OCI-LY7 (cell line): ENCODE measurements around the gene BPIFB6. TPM values are rescaled to one million over a fixed set of nuclear protein-coding genes. Genes with fewer than 3 reads are reported as not detected.

ENCODE experiments used
- BruUV-seq: library from RNA; stranded (reverse); fragments of 400-500 nt; replicated peaks from 2 replicates; lab custom pipeline; 2021; lab: Mats Ljungman, UMichigan
- CTCF ChIA-PET: fragments of 300-600 bp; sonication (Branson Sonifier 250); formaldehyde crosslinking; loops from one replicate; lab custom pipeline; 2022; ENCODE audit warnings: antibody characterized with exemption; ENCODE audit not compliant: unreplicated experiment; lab: Charles Lee
- POLR2A ChIA-PET: fragments of 300-600 bp; sonication (Branson Sonifier 250); formaldehyde crosslinking; loops from one replicate; lab custom pipeline; 2022; ENCODE audit warnings: antibody characterized with exemption; lab: Charles Lee
- DNase-seq: peaks from one replicate; pipeline ENCODE4 v3.0.0-alpha.2; 2015; ENCODE audit warnings: low spot score
- H2AFZ ChIP-seq: fragments of 200-600 bp; sonication (generic), shearing (Covaris generic); 2 replicates; pipeline ENCODE4 v1.6.1; 2014; ENCODE audit warnings: mild to moderate bottlenecking, antibody characterized with exemption, low read length, moderate library complexity
- H3K27ac ChIP-seq: fragments of 200-600 bp; sonication (generic); 2 replicates; pipeline ENCODE4 v1.5.1; 2014; ENCODE audit warnings: mixed run types, low read depth, mild to moderate bottlenecking, moderate library complexity, low read length, inconsistent platforms; ENCODE audit not compliant: poor library complexity, severe bottlenecking
- H3K36me3 ChIP-seq: fragments of 200-600 bp; sonication (generic); 2 replicates; pipeline ENCODE4 v1.6.1; 2014; ENCODE audit warnings: mild to moderate bottlenecking, antibody characterized with exemption, low read length, moderate library complexity, mixed read lengths; ENCODE audit not compliant: insufficient read depth
- H3K4me1 ChIP-seq: fragments of 200-600 bp; sonication (generic); 2 replicates; pipeline ENCODE4 v1.5.1; 2014; ENCODE audit warnings: mild to moderate bottlenecking, low read length; ENCODE audit not compliant: insufficient read depth, poor library complexity, severe bottlenecking
- H3K4me2 ChIP-seq: fragments of 200-600 bp; sonication (generic); 2 replicates; pipeline ENCODE4 v1.6.1; 2014; ENCODE audit warnings: mild to moderate bottlenecking, low read length
- H3K4me3 ChIP-seq: fragments of 200-600 bp; sonication (generic); 2 replicates; pipeline ENCODE4 v1.5.1; 2014; ENCODE audit warnings: mild to moderate bottlenecking, low read depth, low read length; ENCODE audit not compliant: poor library complexity, severe bottlenecking
- H3K79me2 ChIP-seq: fragments of 200-600 bp; sonication (generic); 2 replicates; pipeline ENCODE4 v1.6.1; 2016; ENCODE audit warnings: low read depth, mild to moderate bottlenecking, low read length, moderate library complexity, mixed read lengths; ENCODE audit not compliant: insufficient read depth
- H3K9me2 ChIP-seq: fragments of 200-600 bp; sonication (generic); 2 replicates; pipeline ENCODE4 v1.6.1; 2016; ENCODE audit warnings: mild to moderate bottlenecking, low read length, mixed read lengths; ENCODE audit not compliant: insufficient read depth
- H3K9me3 ChIP-seq: fragments of 200-600 bp; sonication (generic); 2 replicates; pipeline ENCODE4 v1.6.1; 2014; ENCODE audit warnings: mild to moderate bottlenecking, mixed run types, low read length, mixed read lengths
- H4K20me1 ChIP-seq: fragments of 200-600 bp; sonication (generic); 2 replicates; pipeline ENCODE4 v1.6.1; 2014; ENCODE audit warnings: mild to moderate bottlenecking, antibody characterized with exemption, low read length, moderate library complexity, mixed read lengths; ENCODE audit not compliant: insufficient read depth
- EZH2phosphoT487 ChIP-seq: fragments of 200-600 bp; sonication (generic); IDR thresholded peaks from 2 replicates; pipeline ENCODE4 v1.6.1; 2018; ENCODE audit warnings: low read depth, borderline replicate concordance, mild to moderate bottlenecking, mixed run types, antibody characterized with exemption, low read length, moderate library complexity, mixed read lengths
- intact Hi-C: fragments of 100-400 bp; cut with micrococcal nuclease; formaldehyde crosslinking; loops from one replicate; pipeline ENCODE4 v1.10.0; 2022; ENCODE audit not compliant: unreplicated experiment
- total RNA-seq, 2 experiments: library from RNA; depleted of rRNA in 1 of 2; stranded (reverse); fragments of >200 nt in 1 of 2; shearing (Covaris generic) in 1 of 2; gene quantifications; 2 replicates each; pipeline ENCODE4 v1.2.3, GENCODE V29; 2014 to 2022
- TF ChIP-seq, protein P1 (sequence below): fragments of 200-600 bp; sonication (generic); conservative IDR thresholded peaks from 2 replicates; pipeline ENCODE4 v1.5.1; 2014; ENCODE audit warnings: mild to moderate bottlenecking, antibody characterized with exemption, low read length, moderate library complexity, mixed read lengths

Gene BPIFB6
- total RNA-seq, 2 experiments from 2014 or later, result not detected

DNA sequence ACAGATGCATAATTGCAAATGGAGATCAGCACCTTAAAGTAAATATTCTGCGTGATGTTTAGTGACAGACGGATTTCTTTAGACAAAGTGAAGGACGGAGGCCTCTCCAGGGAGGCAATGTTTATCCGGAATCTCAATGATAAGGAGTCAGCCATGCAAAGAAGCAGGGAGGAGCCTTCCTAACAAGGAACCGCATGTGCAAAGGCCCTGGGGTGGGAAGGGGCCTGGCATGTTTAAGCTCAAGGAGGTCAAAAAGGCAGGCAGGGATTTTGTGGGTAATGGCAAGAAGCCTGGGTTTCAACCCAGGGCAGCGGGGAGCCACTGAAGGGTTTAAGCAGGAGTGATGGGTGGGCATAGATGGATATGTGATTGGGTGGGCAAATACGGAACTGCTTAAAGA is 22.9 kb downstream of the BPIFB6 start:
- Histone ChIP-seq H4K20me1 (no peaks in the 10 kb centered on the region), H3K9me3 (no peaks in the 10 kb centered on the region), H2AFZ (no peak overlapping the region), H3K27ac (no peak overlapping the region), H3K9me2 (no peaks in the 10 kb centered on the region), H3K4me1 (no peaks in the 10 kb centered on the region), H3K36me3 (no peaks in the 10 kb centered on the region), H3K79me2 (no peaks in the 10 kb centered on the region), H3K4me3 (no peak overlapping the region), H3K4me2 (no peak overlapping the region)
- CTCF ChIA-PET, result no interaction called here
- POLR2A ChIA-PET, result no interaction called here
- no peak for DNase-seq
- intact Hi-C loops, result no loop called here
- BruUV-seq, result no TSS peak
- TF ChIP-seq EZH2phosphoT487, result no peak
- TF ChIP-seq, protein P1, sequence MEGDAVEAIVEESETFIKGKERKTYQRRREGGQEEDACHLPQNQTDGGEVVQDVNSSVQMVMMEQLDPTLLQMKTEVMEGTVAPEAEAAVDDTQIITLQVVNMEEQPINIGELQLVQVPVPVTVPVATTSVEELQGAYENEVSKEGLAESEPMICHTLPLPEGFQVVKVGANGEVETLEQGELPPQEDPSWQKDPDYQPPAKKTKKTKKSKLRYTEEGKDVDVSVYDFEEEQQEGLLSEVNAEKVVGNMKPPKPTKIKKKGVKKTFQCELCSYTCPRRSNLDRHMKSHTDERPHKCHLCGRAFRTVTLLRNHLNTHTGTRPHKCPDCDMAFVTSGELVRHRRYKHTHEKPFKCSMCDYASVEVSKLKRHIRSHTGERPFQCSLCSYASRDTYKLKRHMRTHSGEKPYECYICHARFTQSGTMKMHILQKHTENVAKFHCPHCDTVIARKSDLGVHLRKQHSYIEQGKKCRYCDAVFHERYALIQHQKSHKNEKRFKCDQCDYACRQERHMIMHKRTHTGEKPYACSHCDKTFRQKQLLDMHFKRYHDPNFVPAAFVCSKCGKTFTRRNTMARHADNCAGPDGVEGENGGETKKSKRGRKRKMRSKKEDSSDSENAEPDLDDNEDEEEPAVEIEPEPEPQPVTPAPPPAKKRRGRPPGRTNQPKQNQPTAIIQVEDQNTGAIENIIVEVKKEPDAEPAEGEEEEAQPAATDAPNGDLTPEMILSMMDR, result no peak

GRCh38 chr20:33054791-33055190 is 23.3 kb downstream of the BPIFB6 start:
- Histone ChIP-seq H3K4me1 (no peaks in the 10 kb centered on the region), H3K79me2 (no peaks in the 10 kb centered on the region), H4K20me1 (no peaks in the 10 kb centered on the region), H3K4me3 (no peak overlapping the region), H3K27ac (no peak overlapping the region), H3K36me3 (no peaks in the 10 kb centered on the region), H3K9me2 (no peaks in the 10 kb centered on the region), H3K4me2 (no peak overlapping the region), H2AFZ (no peak overlapping the region), H3K9me3 (no peaks in the 10 kb centered on the region)
- TF ChIP-seq EZH2phosphoT487, result no peak
- TF ChIP-seq, protein P1, result no peak
- POLR2A ChIA-PET, result no interaction called here
- no TSS peak for BruUV-seq
- CTCF ChIA-PET, result no interaction called here
- no peak for DNase-seq
- intact Hi-C loops, result no loop called here

DNA sequence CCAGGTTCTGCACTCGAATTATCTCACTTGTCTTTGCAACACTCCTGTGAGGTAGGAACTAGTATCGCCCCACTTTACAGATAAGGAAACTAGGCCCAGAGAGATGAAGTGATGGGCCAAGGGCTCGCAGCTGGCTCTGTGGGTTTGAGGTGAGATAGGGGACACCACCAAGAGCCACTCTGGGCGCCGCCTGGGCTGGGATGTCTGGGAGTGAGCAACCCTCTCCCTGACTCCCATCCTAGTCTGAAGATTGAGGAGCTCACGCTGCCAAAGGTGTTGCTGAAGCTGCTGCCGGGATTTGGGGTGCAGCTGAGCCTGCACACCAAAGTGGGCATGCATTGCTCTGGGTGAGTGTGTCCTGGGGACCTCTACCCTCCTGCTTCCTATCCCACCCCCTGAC is 27.7 kb downstream of the BPIFB6 start:
- ChIA-PET POLR2A (no interaction called here), CTCF (no interaction called here)
- no peak for DNase-seq
- intact Hi-C loops, result no loop called here
- no peaks in the 10 kb centered on the region for H3K4me1 ChIP-seq
- TF ChIP-seq, protein P1, result no peak
- TF ChIP-seq EZH2phosphoT487, result no peak
- no peak overlapping the region for H2AFZ ChIP-seq
- no peak overlapping the region for H3K27ac ChIP-seq
- H3K79me2 ChIP-seq, result no peaks in the 10 kb centered on the region
- H3K9me2 ChIP-seq, result no peaks in the 10 kb centered on the region
- no peaks in the 10 kb centered on the region for H3K36me3 ChIP-seq
- H3K4me3 ChIP-seq, result no peak overlapping the region
- no peaks in the 10 kb centered on the region for H4K20me1 ChIP-seq
- no TSS peak for BruUV-seq
- no peak overlapping the region for H3K4me2 ChIP-seq
- no peaks in the 10 kb centered on the region for H3K9me3 ChIP-seq
